Spleen (tissue), 11 donors: ENCODE data around the gene CD58. TPM values are rescaled to one million over a fixed set of nuclear protein-coding genes. Genes with fewer than 3 reads are reported as not detected.

Source experiments
- DNase-seq: peaks from one replicate; pipeline ENCODE4 v3.0.0-alpha.2; 2020
- H3K27ac ChIP-seq, 8 donors: fragments of 200-600 bp; sonication (generic) in 7 of 8; 1 replicate in 4 of 8; 2 replicates in 4 of 8; pipeline versions ENCODE4 v1.5.0 to v1.8.0; 2016 to 2021; ENCODE audit warnings: inconsistent platforms in 4 of 8, mild to moderate bottlenecking in 4 of 8, moderate library complexity in 1 of 8
- H3K27me3 ChIP-seq, 7 donors: fragments of 200-600 bp; sonication (generic) in 6 of 7; replicated peaks in 1 of 7; 1 replicate in 4 of 7; 2 replicates in 3 of 7; pipeline versions ENCODE4 v1.5.0 to v1.8.0; 2016 to 2021; ENCODE audit warnings: inconsistent platforms in 3 of 7, mild to moderate bottlenecking in 1 of 7
- H3K36me3 ChIP-seq, 6 donors: fragments of 200-600 bp; sonication (generic) in 5 of 6; 1 replicate in 4 of 6; 2 replicates in 2 of 6; pipeline versions ENCODE4 v1.5.0 to v1.8.0; 2016 to 2021; ENCODE audit warnings: inconsistent platforms in 2 of 6
- H3K4me1 ChIP-seq, 6 donors: fragments of 200-600 bp; sonication (generic) in 5 of 6; 1 replicate in 3 of 6; 2 replicates in 3 of 6; pipeline versions ENCODE4 v1.5.0 to v1.8.0; 2016 to 2021; ENCODE audit warnings: inconsistent platforms in 3 of 6
- H3K4me3 ChIP-seq, 8 donors: fragments of 200-600 bp; sonication (generic) in 7 of 8; 1 replicate in 4 of 8; 2 replicates in 4 of 8; pipeline versions ENCODE4 v1.5.0 to v1.8.0; 2016 to 2021; ENCODE audit warnings: inconsistent platforms in 4 of 8, mild to moderate bottlenecking in 4 of 8, moderate library complexity in 2 of 8
- H3K9me3 ChIP-seq, 8 donors: fragments of 200-600 bp; sonication (generic) in 7 of 8; 1 replicate in 4 of 8; 2 replicates in 4 of 8; pipeline versions ENCODE4 v1.5.0 to v1.8.0; 2016 to 2021; ENCODE audit warnings: inconsistent platforms in 4 of 8
- POLR2A ChIP-seq, 3 donors: fragments of 450-650 bp; IDR thresholded peaks; one replicate each; pipeline ENCODE4 v1.5.1; 2017; ENCODE audit warnings: antibody characterized with exemption in 3 of 3, mild to moderate bottlenecking in 1 of 3
- POLR2AphosphoS5 ChIP-seq, 3 donors: sonication (generic); formaldehyde crosslinking; IDR thresholded peaks; one replicate each; pipeline ENCODE4 v1.5.1; 2017; ENCODE audit warnings: antibody characterized with exemption in 3 of 3
- WGBS, 5 donors: extraction: QIAGEN DNeasy Blood & Tissue Kit in 3 of 5; methylation state at CpG; one replicate each; pipeline versions ENCODE4 v1.1.5 to v1.1.7; 2013 to 2018; 5-methylcytosine and 5-hydroxymethylcytosine counted together
- intact Hi-C: fragments of 100-400 bp; cut with DNase I; formaldehyde crosslinking; loops from one replicate; pipeline ENCODE4 v1.15.0; 2023; ENCODE audit warnings: low total_unique reads
- polyA plus RNA-seq, 3 donors: library from polyadenylated mRNA; stranded (reverse); fragments of 200-250 nt; gene quantifications; one replicate each; pipeline ENCODE4 v1.2.1, GENCODE V29; 2013
- total RNA-seq, 7 donors: library from RNA; depleted of rRNA in 3 of 7; stranded (reverse); fragments of >200 nt in 3 of 7; fragmentation: NEBNext Ultra II Directional in 4 of 7; extraction: Animal tissue kit (Norgen Biotek cat#: 25700) in 4 of 7; gene quantifications; one replicate each; pipeline versions ENCODE4 v1.1.0 to v1.2.1, GENCODE V29; 2016 to 2021
- TF ChIP-seq, protein P1 (sequence below), 11 experiments: fragments of 200-600 bp in 7 of 11; fragments of 450-650 bp in 4 of 11; sonication (generic) in 4 of 11; IDR thresholded peaks in 8 of 11; conservative IDR thresholded peaks in 3 of 11; 1 replicate in 7 of 11; 2 replicates in 4 of 11; pipeline versions ENCODE4 v1.4.0 to v1.8.0; 2016 to 2021; ENCODE audit warnings: antibody characterized with exemption in 11 of 11, inconsistent platforms in 4 of 11, mild to moderate bottlenecking in 1 of 11
- donor health status: healthy with polysubstance abuse.
- donor health status: DM: no; HTN: no; CAD: no; lungs with moderate emphysema.
- donor health status: DM: no; HTN: no; CAD: no.
- donor health status: Bipolar disorder and iron deficiency.
- donor health status: healthy.
- donor health status: DM: no; HTN: no; CAD: no.
- donor health status: DM: yes; HTN: yes; CAD: no.

The CD58 gene
- total and polyA plus RNA-seq, 10 donors, result 9.7 to 52.1 (median 30.0) TPM

DNA sequence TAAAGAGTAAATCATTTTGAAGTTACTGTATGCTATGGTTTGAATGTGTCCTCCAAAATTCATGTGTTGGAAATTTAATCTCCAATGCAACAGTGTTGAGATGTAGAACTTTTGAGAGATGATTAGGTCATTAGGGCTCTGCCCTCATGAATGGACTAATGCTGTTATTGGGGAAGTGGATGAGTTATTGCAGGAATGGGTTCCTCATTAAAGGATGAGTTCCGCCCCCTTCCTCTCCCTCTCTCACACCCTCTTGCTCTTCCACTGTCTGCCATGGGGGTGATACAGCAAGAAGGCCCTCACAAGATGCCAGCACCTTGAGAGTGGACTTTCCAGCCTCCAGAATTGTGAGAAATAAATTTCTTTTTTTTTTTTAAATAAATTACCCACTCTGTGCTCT is 100.2 kb downstream of the CD58 start:
- intact Hi-C loops, result no loop called here
- Histone ChIP-seq H3K4me3 (no peak overlapping the region), H3K4me1 (no peaks in the 10 kb centered on the region), H3K9me3 (no peaks in the 10 kb centered on the region), H3K36me3 (no peaks in the 10 kb centered on the region), H3K27me3 (no peaks in the 10 kb centered on the region), H3K27ac (no peak overlapping the region)
- DNase-seq, result no peak
- WGBS, 5 donors, result 74 to 100% (median 84%) methylated on average over 1 of the region's 1 CpG
- TF ChIP-seq POLR2A (IDR thresholded peaks at IDR 0.05) (no peak), POLR2AphosphoS5 (IDR thresholded peaks at IDR 0.05) (no peak)
- TF ChIP-seq, protein P1, sequence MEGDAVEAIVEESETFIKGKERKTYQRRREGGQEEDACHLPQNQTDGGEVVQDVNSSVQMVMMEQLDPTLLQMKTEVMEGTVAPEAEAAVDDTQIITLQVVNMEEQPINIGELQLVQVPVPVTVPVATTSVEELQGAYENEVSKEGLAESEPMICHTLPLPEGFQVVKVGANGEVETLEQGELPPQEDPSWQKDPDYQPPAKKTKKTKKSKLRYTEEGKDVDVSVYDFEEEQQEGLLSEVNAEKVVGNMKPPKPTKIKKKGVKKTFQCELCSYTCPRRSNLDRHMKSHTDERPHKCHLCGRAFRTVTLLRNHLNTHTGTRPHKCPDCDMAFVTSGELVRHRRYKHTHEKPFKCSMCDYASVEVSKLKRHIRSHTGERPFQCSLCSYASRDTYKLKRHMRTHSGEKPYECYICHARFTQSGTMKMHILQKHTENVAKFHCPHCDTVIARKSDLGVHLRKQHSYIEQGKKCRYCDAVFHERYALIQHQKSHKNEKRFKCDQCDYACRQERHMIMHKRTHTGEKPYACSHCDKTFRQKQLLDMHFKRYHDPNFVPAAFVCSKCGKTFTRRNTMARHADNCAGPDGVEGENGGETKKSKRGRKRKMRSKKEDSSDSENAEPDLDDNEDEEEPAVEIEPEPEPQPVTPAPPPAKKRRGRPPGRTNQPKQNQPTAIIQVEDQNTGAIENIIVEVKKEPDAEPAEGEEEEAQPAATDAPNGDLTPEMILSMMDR (IDR thresholded peaks at IDR 0.05 in 8 of 11, conservative IDR thresholded peaks at IDR 0.05 in 3 of 11), result no peak

- 93 to 100% (median 95%) methylated on average over 2 of the region's 2 CpGs for WGBS, 5 donors
- H3K4me3 ChIP-seq, result no peak overlapping the region
- intact Hi-C loops, result no loop called here
- no peaks in the 10 kb centered on the region for H3K27me3 ChIP-seq
- no peak for DNase-seq
- no peaks in the 10 kb centered on the region for H3K36me3 ChIP-seq
- H3K9me3 ChIP-seq, result no peaks in the 10 kb centered on the region
- no peak overlapping the region for H3K27ac ChIP-seq
- H3K4me1 ChIP-seq, result no peaks in the 10 kb centered on the region
- TF ChIP-seq POLR2AphosphoS5 (IDR thresholded peaks at IDR 0.05), result no peak
- no peak for TF ChIP-seq POLR2A (IDR thresholded peaks at IDR 0.05)
- TF ChIP-seq, protein P1 (IDR thresholded peaks at IDR 0.05 in 8 of 11, conservative IDR thresholded peaks at IDR 0.05 in 3 of 11), result no peak
Measured at GRCh38 chr1:116466810-116467557, 103.8 kb downstream of the CD58 start.

DNA sequence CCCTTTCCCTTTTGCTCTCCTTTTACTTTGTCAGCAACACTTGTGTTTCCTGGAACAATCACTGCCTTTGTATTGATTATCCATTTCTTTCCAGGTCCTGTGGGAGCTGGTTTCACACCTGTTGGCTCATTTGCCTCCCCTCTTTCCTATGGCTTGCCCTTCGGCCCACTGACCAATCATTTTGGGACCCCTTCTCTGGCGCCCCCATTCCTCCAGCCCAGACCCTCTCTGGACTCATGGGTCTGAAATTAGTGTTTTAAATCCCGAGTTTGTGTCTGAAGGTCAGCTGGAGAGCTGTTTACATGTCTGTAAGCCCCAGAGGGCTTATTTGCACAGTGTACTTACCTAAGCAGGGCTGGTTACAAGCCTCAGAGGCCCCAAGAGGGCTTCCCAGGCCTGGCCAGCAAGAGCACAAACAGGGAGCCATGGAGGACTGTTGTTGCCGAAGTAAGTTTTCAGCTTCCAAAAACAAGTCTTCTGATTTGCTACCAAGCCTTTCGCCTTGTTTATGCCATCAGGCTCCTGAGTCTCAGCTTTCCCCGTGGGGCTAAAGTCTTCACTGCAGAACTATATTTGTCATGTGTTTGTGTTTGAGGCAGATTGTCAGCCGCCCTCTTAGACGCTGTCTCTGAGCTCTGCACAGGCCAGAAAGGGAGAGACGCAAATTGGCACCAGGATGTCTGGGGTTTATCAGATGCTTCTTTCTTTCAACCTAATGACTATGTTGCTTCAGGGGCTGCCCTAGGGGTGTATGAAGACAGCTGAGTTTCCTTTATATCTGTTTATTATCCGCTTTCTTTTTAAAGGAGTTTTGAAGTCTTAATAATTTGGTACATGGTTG is 104.8 kb downstream of the CD58 start:
- 79 to 90% (median 87%) methylated on average over 10 of the region's 10 CpGs for WGBS, 5 donors
- Histone ChIP-seq H3K27me3 (no peaks in the 10 kb centered on the region), H3K4me3 (no peak overlapping the region), H3K27ac (no peak overlapping the region), H3K4me1 (no peaks in the 10 kb centered on the region), H3K36me3 (no peaks in the 10 kb centered on the region), H3K9me3 (no peaks in the 10 kb centered on the region)
- no peak for DNase-seq
- intact Hi-C loops, result no loop called here
- TF ChIP-seq POLR2AphosphoS5 (IDR thresholded peaks at IDR 0.05) (no peak), POLR2A (IDR thresholded peaks at IDR 0.05) (no peak)
- TF ChIP-seq, protein P1 (IDR thresholded peaks at IDR 0.05 in 8 of 11, conservative IDR thresholded peaks at IDR 0.05 in 3 of 11), result no peak

DNA sequence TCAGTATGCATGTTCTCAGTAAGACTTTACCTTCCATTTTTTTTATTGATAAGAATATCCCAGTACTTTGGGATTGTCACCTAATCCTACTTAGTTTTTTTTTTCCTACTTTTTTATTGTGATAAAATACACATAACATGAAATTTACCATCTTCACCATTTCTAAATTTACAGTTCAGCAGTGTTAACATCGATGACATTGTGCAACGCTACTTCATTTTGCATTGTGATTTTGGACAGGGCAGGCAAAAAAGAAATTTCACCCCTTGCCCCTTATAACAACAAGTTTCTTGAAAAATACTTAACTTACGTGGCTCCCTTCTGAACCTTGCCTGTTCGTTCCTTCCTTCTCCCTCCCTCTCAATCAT is 105.4 kb downstream of the CD58 start:
- Histone ChIP-seq H3K27ac (no peak overlapping the region), H3K4me3 (no peak overlapping the region), H3K9me3 (no peaks in the 10 kb centered on the region), H3K27me3 (no peaks in the 10 kb centered on the region), H3K36me3 (no peaks in the 10 kb centered on the region), H3K4me1 (no peaks in the 10 kb centered on the region)
- TF ChIP-seq POLR2A (IDR thresholded peaks at IDR 0.05), result no peak
- TF ChIP-seq, protein P1 (IDR thresholded peaks at IDR 0.05 in 8 of 11, conservative IDR thresholded peaks at IDR 0.05 in 3 of 11), result no peak
- TF ChIP-seq POLR2AphosphoS5 (IDR thresholded peaks at IDR 0.05), result no peak
- intact Hi-C loops, result no loop called here
- no peak for DNase-seq
- WGBS, 5 donors, result 86 to 96% (median 88%) methylated on average over 4 of the region's 4 CpGs
